ENCODE results near the gene ZDHHC22.

Gene ZDHHC22

DNA sequence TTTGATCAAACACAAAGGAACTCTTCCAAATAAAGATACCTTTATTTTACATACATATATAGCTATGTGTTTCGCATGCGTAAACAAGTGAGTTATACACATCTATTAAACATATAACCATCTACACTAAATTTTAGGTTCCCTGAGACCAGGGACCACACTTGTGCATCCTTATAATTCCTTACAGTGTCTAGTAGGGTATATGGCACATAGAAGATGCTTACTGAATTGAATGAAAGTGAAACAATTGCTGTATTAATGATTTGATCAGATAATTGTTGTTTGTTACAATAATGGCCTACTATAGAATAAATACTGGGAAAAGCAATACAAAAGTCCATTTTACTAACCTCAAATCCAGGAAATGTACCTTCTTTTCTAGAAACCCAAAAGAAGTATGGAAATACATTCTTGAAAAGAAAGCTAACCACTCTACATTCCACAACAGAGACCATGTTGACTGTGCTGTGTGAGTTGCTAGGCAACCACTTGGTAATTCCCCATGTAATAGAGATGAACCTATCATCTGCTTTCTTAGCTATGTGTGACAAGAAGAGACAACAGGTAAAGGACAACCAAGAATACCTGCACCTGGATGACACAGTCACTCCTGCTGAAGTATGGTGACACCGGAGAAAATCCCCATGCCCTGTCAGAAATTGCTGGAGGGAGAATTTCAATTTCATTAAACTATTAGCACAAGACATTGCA lies 55.4 kb downstream of the ZDHHC22 start:
- Histone ChIP-seq H3K4me3 (ENCODE audit: low read length) (no peak overlapping the region), H3K9me3 (ENCODE audit: control insufficient read depth, low read depth, low read length) (peaks cover 4% of the 10 kb centered on the region), H3K36me3 (ENCODE audit: control insufficient read depth, low read depth, low read length) (no peaks in the 10 kb centered on the region), H3K27ac (ENCODE audit: low read length) (peak overlapping the region; percentile 83), H3K9ac (ENCODE audit: low read length) (peak overlapping the region; percentile 47), H3K4me1 (ENCODE audit: control insufficient read depth, low read depth, low read length) (peaks cover 43% of the 10 kb centered on the region), H3K27me3 (ENCODE audit: control insufficient read depth, insufficient read depth, low read length) (no peaks in the 10 kb centered on the region)

DNA sequence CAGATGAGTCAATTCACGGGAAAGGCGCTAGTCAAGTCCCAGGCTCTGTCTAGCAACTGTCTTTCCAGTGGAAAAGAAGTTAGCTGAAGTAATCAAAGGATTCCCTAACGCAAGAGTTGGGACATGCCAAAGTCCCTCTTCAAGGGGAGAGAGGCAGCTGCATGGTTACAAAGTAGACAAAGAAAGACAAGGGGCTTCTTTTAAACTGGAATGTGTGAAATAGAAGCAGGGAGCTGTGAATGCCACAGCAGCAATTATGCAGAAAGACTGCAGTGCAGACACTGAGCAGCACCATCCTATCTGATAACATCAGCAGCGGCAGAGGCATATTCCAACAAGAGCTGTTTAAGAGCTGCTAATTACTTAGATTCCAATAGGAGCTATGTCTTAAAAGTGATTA lies 56.1 kb downstream of the ZDHHC22 start:
- Histone ChIP-seq H3K27me3 (ENCODE audit: control insufficient read depth, insufficient read depth, low read length) (no peaks in the 10 kb centered on the region), H3K36me3 (ENCODE audit: control insufficient read depth, low read depth, low read length) (no peaks in the 10 kb centered on the region), H3K4me3 (ENCODE audit: low read length) (no peak overlapping the region), H3K27ac (ENCODE audit: low read length) (peak overlapping the region; percentile 52), H3K4me1 (ENCODE audit: control insufficient read depth, low read depth, low read length) (peaks cover 43% of the 10 kb centered on the region), H3K9me3 (ENCODE audit: control insufficient read depth, low read depth, low read length) (no peaks in the 10 kb centered on the region), H3K9ac (ENCODE audit: low read length) (peak overlapping the region; percentile 47)

DNA sequence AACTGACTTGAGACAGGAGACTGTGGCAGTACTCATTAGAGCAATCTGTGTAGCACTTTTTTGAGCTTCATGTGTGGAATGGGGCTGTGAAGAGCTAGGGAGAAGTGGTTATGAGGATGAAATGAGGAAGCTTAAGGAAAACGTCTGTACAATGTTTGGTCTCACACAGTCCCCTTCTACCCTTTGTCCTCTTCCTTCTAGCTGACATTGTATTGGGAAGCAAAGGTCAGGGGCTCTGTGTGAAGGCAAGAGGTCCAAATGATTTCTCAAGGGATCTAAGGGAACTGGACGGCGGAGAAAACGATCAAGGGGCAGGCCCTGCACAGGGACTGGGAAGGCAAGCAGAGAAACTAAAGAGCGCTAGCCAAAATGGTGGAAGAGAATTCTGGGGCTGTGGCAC lies 56.6 kb downstream of the ZDHHC22 start:
- Histone ChIP-seq H3K4me3 (ENCODE audit: low read length) (no peak overlapping the region), H3K4me1 (ENCODE audit: control insufficient read depth, low read depth, low read length) (peaks cover 43% of the 10 kb centered on the region), H3K27ac (ENCODE audit: low read length) (peak overlapping the region; percentile 52), H3K9ac (ENCODE audit: low read length) (peak overlapping the region; percentile 47), H3K9me3 (ENCODE audit: control insufficient read depth, low read depth, low read length) (no peaks in the 10 kb centered on the region), H3K27me3 (ENCODE audit: control insufficient read depth, insufficient read depth, low read length) (no peaks in the 10 kb centered on the region), H3K36me3 (ENCODE audit: control insufficient read depth, low read depth, low read length) (no peaks in the 10 kb centered on the region)

DNA sequence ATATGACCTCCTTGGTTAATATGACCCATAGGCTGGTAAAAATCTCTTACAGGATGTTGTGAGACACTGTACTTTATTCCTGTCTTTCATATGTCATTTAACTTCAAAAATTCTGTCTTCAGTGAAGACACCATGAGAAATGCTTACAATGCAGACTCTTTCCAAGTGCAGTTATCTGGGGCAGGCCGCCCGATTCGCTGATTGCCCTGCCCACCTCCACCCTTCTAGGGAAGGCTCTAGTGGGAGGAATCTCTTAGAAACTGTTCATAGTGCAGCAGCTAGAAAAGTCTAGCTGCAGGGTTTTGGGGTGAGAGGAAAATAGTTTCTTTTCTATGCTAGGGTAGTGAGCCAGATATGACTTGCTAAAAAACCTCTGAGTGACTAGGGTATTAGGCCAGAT lies 58.5 kb downstream of the ZDHHC22 start:
- Histone ChIP-seq H3K4me1 (ENCODE audit: control insufficient read depth, low read depth, low read length) (peaks cover 31% of the 10 kb centered on the region), H3K4me3 (ENCODE audit: low read length) (no peak overlapping the region), H3K9me3 (ENCODE audit: control insufficient read depth, low read depth, low read length) (no peaks in the 10 kb centered on the region), H3K27ac (ENCODE audit: low read length) (no peak overlapping the region), H3K9ac (ENCODE audit: low read length) (no peak overlapping the region), H3K36me3 (ENCODE audit: control insufficient read depth, low read depth, low read length) (no peaks in the 10 kb centered on the region), H3K27me3 (ENCODE audit: control insufficient read depth, insufficient read depth, low read length) (no peaks in the 10 kb centered on the region)

DNA sequence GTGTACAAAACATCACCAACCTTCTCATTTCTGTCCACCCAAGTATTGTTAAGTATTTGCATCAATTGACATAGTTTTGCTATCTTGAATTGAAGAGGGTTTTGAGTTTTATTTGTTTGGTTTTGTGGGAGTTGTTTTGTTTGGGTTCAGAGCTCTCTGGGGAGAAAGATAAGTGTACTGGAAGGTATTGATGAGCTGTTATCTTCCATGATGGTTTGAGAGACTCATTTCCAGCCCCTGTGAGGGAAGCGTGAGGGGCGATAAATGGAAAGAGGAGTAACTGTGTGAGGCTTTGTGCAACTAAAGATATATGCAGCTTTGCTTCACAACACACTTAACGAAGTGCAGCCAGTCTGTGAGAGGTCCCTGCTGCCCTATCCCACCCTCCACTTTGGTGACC lies 59.2 kb downstream of the ZDHHC22 start:
- no peak overlapping the region for H3K4me3 ChIP-seq (ENCODE audit: low read length)

More for the DNA sequence above, 59.2 kb downstream of the ZDHHC22 start:
- H3K4me1 ChIP-seq (ENCODE audit: control insufficient read depth, low read depth, low read length) = peaks cover 24% of the 10 kb centered on the region
- H3K27ac ChIP-seq (ENCODE audit: low read length) = no peak overlapping the region
- no peaks in the 10 kb centered on the region for H3K36me3 ChIP-seq (ENCODE audit: control insufficient read depth, low read depth, low read length)
- no peak overlapping the region for H3K9ac ChIP-seq (ENCODE audit: low read length)
- H3K9me3 ChIP-seq (ENCODE audit: control insufficient read depth, low read depth, low read length) = no peaks in the 10 kb centered on the region
- no peaks in the 10 kb centered on the region for H3K27me3 ChIP-seq (ENCODE audit: control insufficient read depth, insufficient read depth, low read length)
